HEK293 (cell line): ENCODE data around the gene STAT3.

Source experiments
- CTCF ChIP-seq: fragments of 450-650 bp; formaldehyde crosslinking; IDR thresholded peaks from 2 replicates; pipeline ENCODE4 v1.5.1; 2016; ENCODE audit warnings: missing biosample characterization, missing genetic modification characterization
- ZNF133 ChIP-seq: fragments of 450-650 bp; formaldehyde crosslinking; IDR thresholded peaks from 2 replicates; pipeline ENCODE4 v1.5.1; 2016; ENCODE audit warnings: missing biosample characterization, missing genetic modification characterization
- TF ChIP-seq, protein P1 (sequence below): fragments of 450-650 bp; formaldehyde crosslinking; IDR thresholded peaks from 2 replicates; pipeline ENCODE4 v1.5.1; 2016; ENCODE audit warnings: missing biosample characterization, missing genetic modification characterization, low read depth

DNA sequence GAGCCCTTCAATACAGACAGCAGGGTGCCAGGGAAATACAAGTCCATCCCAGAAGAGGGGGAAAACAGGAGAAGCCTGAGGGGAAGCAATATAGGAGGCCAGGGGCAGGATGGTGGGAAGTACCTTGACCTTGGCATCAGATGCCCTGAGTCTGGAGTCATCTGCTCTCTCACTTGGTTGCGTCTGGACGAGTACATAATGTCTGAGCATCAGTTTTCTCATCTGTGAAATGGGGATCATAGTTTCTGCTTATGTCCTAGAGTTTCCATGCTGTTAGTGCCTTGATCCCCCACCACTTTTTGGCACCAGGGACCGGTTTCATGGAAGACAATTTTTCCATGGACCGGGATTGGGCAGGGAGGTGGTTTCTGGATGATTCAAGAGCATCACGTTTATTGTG is 97.7 kb downstream of the STAT3 start:
- no peak for TF ChIP-seq CTCF (tag by site-specific recombination)
- no peak for TF ChIP-seq ZNF133 (tag by site-specific recombination)
- TF ChIP-seq, protein P1, sequence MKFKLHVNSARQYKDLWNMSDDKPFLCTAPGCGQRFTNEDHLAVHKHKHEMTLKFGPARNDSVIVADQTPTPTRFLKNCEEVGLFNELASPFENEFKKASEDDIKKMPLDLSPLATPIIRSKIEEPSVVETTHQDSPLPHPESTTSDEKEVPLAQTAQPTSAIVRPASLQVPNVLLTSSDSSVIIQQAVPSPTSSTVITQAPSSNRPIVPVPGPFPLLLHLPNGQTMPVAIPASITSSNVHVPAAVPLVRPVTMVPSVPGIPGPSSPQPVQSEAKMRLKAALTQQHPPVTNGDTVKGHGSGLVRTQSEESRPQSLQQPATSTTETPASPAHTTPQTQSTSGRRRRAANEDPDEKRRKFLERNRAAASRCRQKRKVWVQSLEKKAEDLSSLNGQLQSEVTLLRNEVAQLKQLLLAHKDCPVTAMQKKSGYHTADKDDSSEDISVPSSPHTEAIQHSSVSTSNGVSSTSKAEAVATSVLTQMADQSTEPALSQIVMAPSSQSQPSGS: no peak
